GM18511 (cell line): Measurements from ENCODE around the gene LMNTD2.
"Not testable (repeated sequence)": the region's sequence is repeated elsewhere in the genome, so short reads cannot be mapped to it uniquely, and the experiment has no call there.

Source experiments
- ATAC-seq: cut with Tn5 transposase; IDR thresholded peaks from one replicate; pipeline ENCODE4 v1.9.1; 2021; ENCODE audit warnings: mild to moderate bottlenecking, moderate library complexity; ENCODE audit not compliant: unreplicated experiment

LMNTD2 gene

GRCh38 chr11:587546-587945, 27.0 kb upstream of the LMNTD2 start:
- no peak for ATAC-seq

GRCh38 chr11:586376-587316, 26.1 kb upstream of the LMNTD2 start:
- no peak for ATAC-seq

GRCh38 chr11:584287-584686, 23.7 kb upstream of the LMNTD2 start:
- ATAC-seq = no peak

GRCh38 chr11:581752-582151, 21.2 kb upstream of the LMNTD2 start:
- no peak for ATAC-seq

- no peak for ATAC-seq
These were observed 20.8 kb upstream of the LMNTD2 start for GRCh38 chr11:581342-581741.

GRCh38 chr11:579830-580601, 19.5 kb upstream of the LMNTD2 start:
- no peak for ATAC-seq

GRCh38 chr11:578276-579035, 17.9 kb upstream of the LMNTD2 start:
- ATAC-seq = no peak

GRCh38 chr11:577611-577894, 17.0 kb upstream of the LMNTD2 start:
- ATAC-seq = no peak

- ATAC-seq = no peak
These were observed 16.5 kb upstream of the LMNTD2 start for GRCh38 chr11:576811-577610.

GRCh38 chr11:575996-576768, 15.6 kb upstream of the LMNTD2 start, which contains the start of gene PHRF1:
Gene PHRF1 (plus strand): TSS chr11:576470. CDS start chr11:581513, 5,043 bp downstream.
- peak; percentile 85 for ATAC-seq

GRCh38 chr11:575313-575995, 14.9 kb upstream of the LMNTD2 start:
- ATAC-seq = peak; percentile 51

GRCh38 chr11:574632-575312, 14.2 kb upstream of the LMNTD2 start:
- ATAC-seq = peak; percentile 14

- ATAC-seq = not testable (repeated sequence)
These were observed 13.6 kb upstream of the LMNTD2 start for GRCh38 chr11:574031-574570.

GRCh38 chr11:573146-573759, 12.7 kb upstream of the LMNTD2 start:
- ATAC-seq = no peak

GRCh38 chr11:571802-572185, 11.3 kb upstream of the LMNTD2 start:
- no peak for ATAC-seq

- no peak for ATAC-seq
These were observed 8.8 kb upstream of the LMNTD2 start for GRCh38 chr11:569158-569885.
